ENCODE measurements around the gene RBM22. TPM values are rescaled to one million over a fixed set of nuclear protein-coding genes. Genes with fewer than 3 reads are reported as not detected.

RBM22 gene
- total and polyA plus RNA-seq, 2 of the 4 experiments (the other 2 are of a cell fraction): 26.2 to 34.2 TPM

GRCh38 chr5:150642991-150643710 lies 57.7 kb downstream of the RBM22 start:
- Histone ChIP-seq H3K27me3 (ENCODE audit: control insufficient read depth, insufficient read depth, low read length) (no peaks in the 10 kb centered on the region), H2BK15ac (ENCODE audit: low read depth, low read length) (peak overlapping the region; percentile 77; the same call in 1 of the 3 replicates), H3K36me3 (ENCODE audit: control insufficient read depth, insufficient read depth, low read length) (peaks cover 8% of the 10 kb centered on the region), H2AFZ (replicated peaks; ENCODE audit: low read length, poor library complexity) (no peak overlapping the region), H4K8ac (ENCODE audit: low read depth in 2 of 2, low read length in 2 of 2) (peak overlapping the region; percentile 53 to 84; a peak in 3 of 4 replicates), H3K23ac (ENCODE audit: low read depth, low read length) (peak overlapping the region; percentile 91), H2AK5ac (ENCODE audit: low read depth, low read length) (peak overlapping the region; percentile 89), H4K5ac (ENCODE audit: low read depth, low read length) (peak overlapping the region; percentile 41), H4K91ac (ENCODE audit: insufficient read depth, low read depth, low read length) (peak overlapping the region; percentile 81), H3K27ac (ENCODE audit: insufficient read depth, low read length) (peak overlapping the region; percentile 90), H3K4me2 (ENCODE audit: low read depth, low read length) (peak overlapping the region; percentile 80), H2AK9ac (replicated peaks; ENCODE audit: low read depth, low read length, poor library complexity) (peak overlapping the region; percentile 96), H3K4ac (ENCODE audit: low read depth, low read length) (peak overlapping the region; percentile 96), H3K14ac (replicated peaks; ENCODE audit: low read depth, low read length) (peak overlapping the region; percentile 67), H2BK20ac (ENCODE audit: low read depth, low read length) (peak overlapping the region; percentile 85), H3K56ac (ENCODE audit: extremely low read depth, insufficient read depth, low read length) (peak overlapping the region; percentile 77; the same call in 1 of the 2 replicates), H3K9me3 (ENCODE audit: control insufficient read depth, insufficient read depth, low read length) (no peaks in the 10 kb centered on the region), H2BK5ac (ENCODE audit: low read depth, low read length, poor library complexity, severe bottlenecking) (peak overlapping the region; percentile 86), H3K4me1 (ENCODE audit: control insufficient read depth, insufficient read depth, low read length) (peaks cover 46% of the 10 kb centered on the region), H4K20me1 (ENCODE audit: insufficient read depth, low read length) (peaks cover 37% of the 10 kb centered on the region), H3K18ac (ENCODE audit: low read depth, low read length) (peak overlapping the region; percentile 10), H3K4me3 (ENCODE audit: insufficient read depth, low read depth, low read length) (peak overlapping the region; percentile 32), H3K79me1 (ENCODE audit: low read depth in 1 of 2, low read length in 2 of 2) (peaks cover 22 to 61% of the 10 kb centered on the region in 2 experiments), H3K9me1 (ENCODE audit: insufficient read depth, low read length) (peaks cover 32% of the 10 kb centered on the region), H2BK120ac (ENCODE audit: low read depth, low read length) (peak overlapping the region; percentile 80), H3K9ac (ENCODE audit: low read depth, low read length) (peak overlapping the region; percentile 62)
- no CpG with 5 or more reads among the region's 12 CpGs for WGBS, 2 experiments (ENCODE audit: extremely low coverage in 2 of 2, insufficient read length in 1 of 2)
- in situ Hi-C loops (cut with MboI; ENCODE audit: low sequenced_read_pairs) (no loop called here), dilution Hi-C loops (cut with HindIII; ENCODE audit: low sequenced_read_pairs, unreplicated experiment) (no loop called here), intact Hi-C loops (cut with micrococcal nuclease) (loop anchor here (5.0 kb wide), 1 partner anchor 171 kb away; no protein-coding TSS in a partner anchor)
- DNase-seq (no peak), ATAC-seq (ENCODE audit: low read depth) (no peak)
- no TSS peak for BruUV-seq (replicated peaks)
- CTCF ChIA-PET: interaction anchor here (0.6 kb wide), 1 partner anchor 10 kb away, joined by 3 read pairs; no protein-coding TSS in a partner anchor
- POLR2A ChIA-PET (ENCODE audit: unreplicated experiment): interaction anchor here (0.5 to 0.8 kb wide), 3 partner anchors 11 to 234 kb away, joined by 3 to 4 read pairs (median 4); no protein-coding TSS in a partner anchor
- TF ChIP-seq BHLHE40 (IDR thresholded peaks at IDR 0.05; ENCODE audit: low read depth, low read length) (no peak), MAFK (IDR thresholded peaks at IDR 0.05; ENCODE audit: low read depth, low read length) (no peak), CEBPB (IDR thresholded peaks at IDR 0.05; ENCODE audit: low read depth, low read length) (no peak), SMC3 (IDR thresholded peaks at IDR 0.05; ENCODE audit: low read depth, low read length) (no peak), MXI1 (IDR thresholded peaks at IDR 0.05; ENCODE audit: borderline replicate concordance, low read depth, low read length) (no peak), USF2 (IDR thresholded peaks at IDR 0.05; ENCODE audit: low read depth, low read length) (no peak), FOS (IDR thresholded peaks at IDR 0.05; ENCODE audit: low read depth, low read length) (no peak), POLR2A (IDR thresholded peaks at IDR 0.05; ENCODE audit: low read depth, low read length) (no peak), CTCF (conservative IDR thresholded peaks at IDR 0.05; ENCODE audit: low read depth, low read length) (no peak), RCOR1 (IDR thresholded peaks at IDR 0.05; ENCODE audit: insufficient replicate concordance, low read length) (no peak), ELK1 (IDR thresholded peaks at IDR 0.05; ENCODE audit: borderline replicate concordance, low read depth, low read length) (no peak), MAZ (IDR thresholded peaks at IDR 0.05; ENCODE audit: borderline replicate concordance, low read depth, low read length) (no peak), RAD21 (IDR thresholded peaks at IDR 0.05; ENCODE audit: low read length) (no peak), RFX5 (IDR thresholded peaks at IDR 0.05; ENCODE audit: low read depth, low read length) (no peak)

Data from IMR-90 (cell line).